Activated CD4-positive, alpha-beta T cell treated with anti-CD3 and anti-CD28 coated beads, Interleukin-2, amount 50 U/mL, for 1 hour (primary cell): Measurements from ENCODE around the gene STBD1.
"Not testable (repeated sequence)": the region's sequence is repeated elsewhere in the genome, so short reads cannot be mapped to it uniquely, and the experiment has no call there.

Source experiments
- DNase-seq: peaks from one replicate; pipeline ENCODE4 v3.0.0-alpha.2; 2020

The STBD1 gene

GRCh38 chr4:76287811-76288210 lies 18.7 kb upstream of the STBD1 start:
- DNase-seq, result not testable (repeated sequence)

DNA sequence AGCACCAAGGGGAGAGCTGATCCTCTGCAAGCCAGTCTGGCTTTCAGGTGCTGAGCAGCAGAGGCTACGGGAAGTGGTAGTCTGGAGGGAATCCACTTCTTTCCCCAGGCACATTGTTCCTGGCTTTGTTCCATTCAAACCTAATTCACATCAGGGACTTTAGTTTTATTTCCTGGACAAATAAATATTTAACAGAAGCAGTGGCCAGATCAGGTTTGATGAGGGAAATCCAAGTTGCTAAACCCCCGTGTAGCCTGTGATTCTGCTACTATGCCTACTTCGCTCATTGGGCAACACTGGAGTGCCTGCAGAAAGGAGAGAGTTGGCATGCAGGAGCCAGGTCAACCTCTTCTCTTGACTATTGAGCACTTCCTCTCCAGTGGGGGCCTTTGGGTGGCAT lies 13.8 kb upstream of the STBD1 start:
- DNase-seq, result no peak

- DNase-seq, result no peak
These were observed 12.8 kb upstream of the STBD1 start for GRCh38 chr4:76293772-76294171.

GRCh38 chr4:76296286-76296820 lies 10.2 kb upstream of the STBD1 start:
- no peak for DNase-seq

- DNase-seq, result no peak
These were observed 8.3 kb upstream of the STBD1 start for GRCh38 chr4:76298227-76298626.

DNA sequence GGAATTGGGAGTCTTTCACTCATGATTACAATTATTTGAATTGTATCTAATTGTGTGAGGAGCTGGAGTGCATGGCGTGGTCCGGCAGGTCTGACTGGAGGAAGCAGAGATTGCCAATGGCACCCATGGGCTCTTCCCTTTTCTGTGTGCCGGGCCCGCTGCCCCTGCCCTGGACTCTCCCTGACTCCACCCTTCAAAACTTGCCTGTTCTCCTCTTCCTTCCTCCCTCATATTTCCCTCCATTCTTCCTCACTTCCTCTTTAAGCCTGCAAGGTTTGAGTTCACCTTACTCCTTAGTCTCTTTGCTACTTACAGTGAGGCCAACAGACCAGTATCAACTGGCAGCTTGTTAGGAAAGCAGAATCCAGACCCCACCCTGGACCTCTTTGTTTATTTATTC lies 6.5 kb upstream of the STBD1 start:
- no peak for DNase-seq

DNA sequence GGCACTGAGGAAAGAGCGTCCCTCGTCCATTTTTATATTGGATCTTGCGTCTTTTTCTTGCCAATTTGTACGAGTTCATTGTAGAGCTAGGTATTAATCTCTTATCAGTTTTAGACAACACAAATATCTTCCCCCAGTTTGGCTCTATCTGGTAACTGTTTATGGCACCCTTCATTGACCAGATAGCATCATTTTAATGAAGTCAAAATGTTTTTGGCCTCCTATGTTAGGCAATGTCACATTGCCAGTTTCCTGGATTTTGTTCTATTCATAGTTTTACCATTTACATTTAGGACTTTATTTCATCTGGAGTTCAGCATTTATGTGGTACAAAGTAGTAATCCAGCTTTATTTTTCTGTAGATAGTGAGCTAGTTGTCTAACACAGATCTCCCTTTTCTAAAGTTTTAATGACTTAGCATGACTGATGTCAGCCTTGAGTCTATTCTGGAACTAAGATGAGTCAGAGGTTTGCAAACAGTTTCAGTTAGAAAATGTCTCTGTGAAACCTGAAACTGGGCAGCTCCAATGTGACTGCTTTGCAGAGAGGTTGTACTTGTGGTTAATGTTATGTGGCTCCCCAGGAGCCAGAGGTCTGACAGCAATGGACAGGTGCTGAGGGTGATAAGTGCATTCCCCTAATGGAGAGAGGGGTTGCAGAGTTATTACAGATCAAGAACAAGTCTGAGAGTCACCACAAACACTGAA lies 5.3 kb upstream of the STBD1 start:
- no peak for DNase-seq

- no peak for DNase-seq
These were observed 4.8 kb upstream of the STBD1 start for GRCh38 chr4:76301775-76302162.

- no peak for DNase-seq
These were observed 3.6 kb upstream of the STBD1 start for GRCh38 chr4:76302826-76303438.

GRCh38 chr4:76305033-76305687 lies 1.4 kb upstream of the STBD1 start:
- no peak for DNase-seq

DNA sequence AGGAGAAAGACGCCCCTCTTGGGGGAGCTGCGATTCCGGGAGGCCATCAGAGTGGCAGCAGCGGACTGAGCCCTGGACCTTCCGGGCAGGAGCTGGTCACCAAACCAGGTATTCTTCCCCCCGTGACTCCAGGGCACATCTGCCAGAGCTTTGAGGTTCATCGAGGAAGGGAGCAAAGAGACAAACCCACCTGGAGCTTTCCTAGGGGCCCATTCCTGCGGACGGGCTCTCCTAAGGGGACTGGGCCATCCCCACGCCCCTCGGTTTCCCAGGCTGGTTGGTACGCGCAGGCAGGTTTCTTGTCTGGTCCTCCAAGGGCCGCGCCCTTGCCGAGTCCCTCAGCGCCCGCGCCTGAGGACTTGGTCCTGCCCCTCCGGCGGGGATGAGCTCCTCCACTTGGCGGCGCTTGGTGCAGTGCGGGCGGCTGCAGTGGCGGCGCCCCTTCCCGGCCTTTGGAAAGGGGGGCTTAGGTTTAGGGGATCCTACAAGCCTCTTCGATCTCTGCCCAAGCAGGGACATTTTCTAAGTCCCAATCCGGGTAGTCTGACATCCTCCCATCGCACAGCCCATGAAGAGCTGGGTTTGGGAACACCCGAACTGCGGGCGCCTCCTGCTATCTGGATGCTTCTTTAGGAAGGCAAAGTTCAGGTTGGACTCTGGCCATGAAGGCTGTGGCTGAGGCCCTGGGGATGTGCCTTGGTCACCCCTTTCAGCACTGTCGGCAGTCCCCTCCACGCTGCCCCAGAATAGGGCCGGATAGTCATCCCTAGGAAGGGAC lies 538 bp downstream of the STBD1 start:
- DNase-seq, result peak; percentile 8

- no peak for DNase-seq
These were observed 1.1 kb downstream of the STBD1 start for GRCh38 chr4:76307660-76308014.

DNA sequence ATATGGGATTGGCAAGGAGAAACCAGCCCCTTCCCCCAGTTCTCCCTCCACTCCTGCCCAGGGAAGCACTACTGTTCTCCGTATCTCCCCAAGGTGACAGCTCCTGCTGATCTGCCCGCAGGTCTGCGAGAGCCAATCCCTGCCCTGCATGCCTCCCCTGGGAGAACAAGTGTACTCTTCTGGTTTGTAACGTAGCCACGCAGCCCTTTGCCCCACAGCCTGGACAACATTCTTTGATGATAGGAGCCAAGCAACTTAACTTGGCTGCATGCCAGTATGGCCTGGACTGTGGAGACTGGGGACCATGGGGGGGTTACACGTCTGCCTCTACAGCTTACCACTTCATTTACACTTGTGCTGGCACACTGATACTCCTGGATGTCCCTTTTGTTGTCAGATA lies 2.0 kb downstream of the STBD1 start:
- no peak for DNase-seq

DNA sequence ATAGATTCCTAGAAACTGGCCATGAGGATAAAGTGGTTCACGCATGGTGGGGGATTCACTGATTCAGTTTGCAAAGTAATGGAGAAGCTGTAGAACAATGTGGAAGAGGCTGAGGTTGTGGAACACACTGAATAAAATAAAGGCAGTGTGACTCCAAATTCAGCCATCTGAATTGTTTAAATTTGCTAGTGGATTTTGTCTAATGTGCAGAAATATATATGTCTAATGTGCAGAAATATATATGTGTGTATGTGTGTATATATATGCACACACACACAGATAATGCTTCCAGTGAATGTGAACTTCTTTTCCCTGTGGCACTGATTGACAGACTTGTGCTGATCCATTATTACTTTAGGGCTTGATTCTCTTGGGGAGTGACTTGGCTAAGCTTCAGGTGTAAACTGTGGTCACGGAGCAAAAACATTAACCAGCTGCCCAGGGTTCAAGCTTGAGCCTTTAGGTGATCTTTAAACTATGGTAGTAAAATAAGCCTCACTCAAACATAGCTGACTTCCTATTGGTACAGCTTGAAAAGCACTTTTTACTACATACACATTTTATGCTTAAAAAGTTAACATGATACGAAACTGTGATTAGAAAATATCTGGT lies 3.5 kb downstream of the STBD1 start:
- DNase-seq, result no peak

DNA sequence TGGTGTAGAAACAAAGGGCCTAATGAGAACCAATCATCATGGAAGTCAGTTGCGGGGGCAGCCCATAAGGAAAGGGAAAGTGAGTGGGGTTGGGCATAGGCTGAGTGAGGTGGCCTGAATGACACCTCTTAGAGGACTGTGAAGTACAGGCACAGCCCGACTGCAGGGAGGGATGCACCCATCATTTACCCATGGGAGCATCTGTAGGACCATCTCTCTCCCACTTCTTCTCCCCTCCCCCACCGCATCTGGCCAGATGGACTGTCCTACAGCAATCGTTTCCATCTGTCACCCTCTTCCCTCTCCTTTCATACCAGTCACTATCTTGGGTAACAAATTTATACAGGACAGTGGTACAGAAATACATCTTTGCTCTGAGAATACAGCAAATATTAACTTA lies 4.2 kb downstream of the STBD1 start:
- DNase-seq, result no peak

- DNase-seq, result no peak
These were observed 5.4 kb downstream of the STBD1 start for GRCh38 chr4:76311896-76312331.

GRCh38 chr4:76312457-76312856 lies 5.9 kb downstream of the STBD1 start:
- DNase-seq, result no peak

DNA sequence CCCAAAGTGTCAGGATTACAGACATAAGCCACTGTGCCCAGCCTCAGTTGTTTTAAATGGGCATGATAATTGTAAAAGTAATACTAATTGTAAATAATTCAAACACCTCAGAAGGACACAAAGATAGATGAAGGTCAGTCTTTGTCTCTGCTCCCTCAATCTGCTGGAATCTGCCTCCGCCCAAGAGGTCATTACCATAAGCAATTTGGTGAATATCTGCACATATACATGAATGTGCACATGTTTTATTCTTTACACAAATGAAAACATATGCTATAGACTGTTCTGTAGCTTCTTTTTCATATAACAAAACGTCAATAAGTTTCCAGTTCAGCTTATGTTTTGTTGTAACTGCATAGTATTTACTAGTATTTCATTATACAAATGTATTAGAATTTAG lies 7.0 kb downstream of the STBD1 start:
- no peak for DNase-seq

DNA sequence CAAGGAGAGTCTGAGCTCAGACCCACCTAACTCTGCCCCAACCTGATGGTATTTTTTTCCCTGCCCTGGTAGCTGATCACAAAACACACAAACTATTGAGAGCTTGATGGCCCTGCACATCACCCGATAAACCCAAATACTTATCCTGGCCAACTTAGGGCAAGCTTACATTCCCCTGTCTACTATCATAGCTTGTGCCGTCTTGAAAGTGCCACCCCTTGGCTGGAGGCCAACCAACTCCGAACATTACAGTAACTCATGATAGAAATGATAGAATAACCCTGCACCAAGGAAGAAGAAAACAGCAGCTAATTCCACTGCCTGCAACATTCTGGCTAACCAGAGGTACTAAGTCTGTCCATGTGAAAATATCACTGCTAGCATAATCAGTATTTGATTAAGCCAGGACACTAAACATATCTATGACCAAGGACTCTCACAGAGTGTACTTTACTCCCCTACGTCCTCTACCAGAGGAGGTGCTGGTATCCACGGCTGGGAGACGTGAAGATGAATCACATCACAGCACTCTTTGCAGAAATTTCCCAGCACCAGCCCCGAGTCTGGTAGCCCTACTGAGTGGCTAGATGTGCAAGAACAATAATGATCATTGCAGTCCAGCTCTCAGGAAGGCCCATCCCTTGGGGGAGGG lies 8.9 kb downstream of the STBD1 start:
- DNase-seq, result no peak

DNA sequence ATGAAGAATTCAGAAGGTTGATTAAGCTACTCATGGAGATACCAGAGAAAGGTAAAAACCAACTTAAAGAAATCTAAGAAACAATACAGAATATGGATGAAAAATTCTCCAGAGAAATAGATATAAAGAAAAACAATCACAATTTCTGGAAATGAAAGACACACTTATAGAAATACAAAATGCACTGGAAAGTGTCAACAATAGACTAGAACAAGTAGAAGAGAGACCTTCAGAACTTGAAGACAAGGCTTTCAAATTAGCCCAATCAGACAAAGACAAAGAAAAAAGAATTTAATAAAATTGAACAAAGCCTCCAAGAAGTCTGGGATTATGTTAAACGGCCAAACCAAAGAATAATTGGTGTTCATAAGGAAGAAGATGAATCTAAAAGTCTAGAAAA lies 9.6 kb downstream of the STBD1 start:
- DNase-seq, result no peak

DNA sequence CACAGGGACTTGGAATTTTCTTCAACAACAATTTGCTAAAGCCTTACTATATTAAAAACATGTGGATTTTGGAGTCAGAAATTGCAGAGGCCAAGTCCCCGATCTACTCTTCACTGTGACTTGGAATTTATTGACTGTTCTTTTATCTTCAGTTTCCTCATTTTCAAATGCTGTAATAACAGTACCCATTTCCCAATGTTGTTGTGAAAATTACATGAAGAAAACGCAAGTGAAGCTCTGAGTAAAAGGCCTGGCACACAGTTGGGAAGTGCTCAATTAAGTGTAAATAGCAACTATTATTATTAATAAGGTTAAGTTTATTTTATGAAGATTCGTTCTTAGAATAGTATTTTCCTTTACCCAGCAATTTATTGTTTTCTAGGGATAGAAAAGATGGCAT lies 15.7 kb downstream of the STBD1 start:
- no peak for DNase-seq

GRCh38 chr4:76325072-76325471 lies 18.5 kb downstream of the STBD1 start:
- DNase-seq, result no peak
